ENCODE results near the gene CCDC6.

- TF ChIP-seq, protein P1, sequence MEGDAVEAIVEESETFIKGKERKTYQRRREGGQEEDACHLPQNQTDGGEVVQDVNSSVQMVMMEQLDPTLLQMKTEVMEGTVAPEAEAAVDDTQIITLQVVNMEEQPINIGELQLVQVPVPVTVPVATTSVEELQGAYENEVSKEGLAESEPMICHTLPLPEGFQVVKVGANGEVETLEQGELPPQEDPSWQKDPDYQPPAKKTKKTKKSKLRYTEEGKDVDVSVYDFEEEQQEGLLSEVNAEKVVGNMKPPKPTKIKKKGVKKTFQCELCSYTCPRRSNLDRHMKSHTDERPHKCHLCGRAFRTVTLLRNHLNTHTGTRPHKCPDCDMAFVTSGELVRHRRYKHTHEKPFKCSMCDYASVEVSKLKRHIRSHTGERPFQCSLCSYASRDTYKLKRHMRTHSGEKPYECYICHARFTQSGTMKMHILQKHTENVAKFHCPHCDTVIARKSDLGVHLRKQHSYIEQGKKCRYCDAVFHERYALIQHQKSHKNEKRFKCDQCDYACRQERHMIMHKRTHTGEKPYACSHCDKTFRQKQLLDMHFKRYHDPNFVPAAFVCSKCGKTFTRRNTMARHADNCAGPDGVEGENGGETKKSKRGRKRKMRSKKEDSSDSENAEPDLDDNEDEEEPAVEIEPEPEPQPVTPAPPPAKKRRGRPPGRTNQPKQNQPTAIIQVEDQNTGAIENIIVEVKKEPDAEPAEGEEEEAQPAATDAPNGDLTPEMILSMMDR (conservative IDR thresholded peaks at IDR 0.05 in 1 of 2, IDR thresholded peaks at IDR 0.05 in 1 of 2; ENCODE audit: extremely low read depth in 1 of 2, insufficient read depth in 1 of 2, low read depth in 1 of 2, low read length in 2 of 2): no peak
- no peak for TF ChIP-seq EZH2 (IDR thresholded peaks at IDR 0.05; ENCODE audit: borderline replicate concordance, low read length)
Observed at GRCh38 chr10:59829024-59829423, 77.3 kb downstream of the CCDC6 start.

Data from mammary epithelial cell (primary cell).